Esophagus squamous epithelium (tissue), 5 donors: ENCODE results near the gene FCRL5. TPM values are rescaled to one million over a fixed set of nuclear protein-coding genes. Genes with fewer than 3 reads are reported as not detected.

Experiments
- DNase-seq: peaks from one replicate; lab custom pipeline; 2025; lab: John Stamatoyannopoulos, UW
- H3K27ac ChIP-seq, 4 donors: fragments of 200-600 bp; sonication (generic); one replicate each; pipeline ENCODE4 v1.5.1; 2016 to 2019; ENCODE audit warnings: mild to moderate bottlenecking in 1 of 4
- H3K27me3 ChIP-seq, 4 donors: fragments of 200-600 bp; sonication (generic); 1 replicate in 3 of 4; 2 replicates in 1 of 4; pipeline versions ENCODE4 v1.5.1 to v1.6.0; 2017 to 2021; ENCODE audit warnings: antibody characterized with exemption in 1 of 4
- H3K36me3 ChIP-seq, 3 donors: fragments of 200-600 bp; sonication (generic); one replicate each; pipeline ENCODE4 v1.5.1; 2016 to 2019
- H3K4me1 ChIP-seq, 3 donors: fragments of 200-600 bp; sonication (generic); one replicate each; pipeline ENCODE4 v1.5.1; 2017 to 2019
- H3K4me3 ChIP-seq, 4 donors: fragments of 200-600 bp; sonication (generic); 1 replicate in 3 of 4; 2 replicates in 1 of 4; pipeline ENCODE4 v1.5.1; 2016 to 2019; ENCODE audit warnings: mild to moderate bottlenecking in 2 of 4, moderate library complexity in 1 of 4
- H3K9me3 ChIP-seq, 3 donors: fragments of 200-600 bp; sonication (generic); one replicate each; pipeline ENCODE4 v1.5.1; 2016 to 2019
- CTCF ChIP-seq, 6 experiments: fragments of 450-650 bp in 4 of 6; fragments of 200-600 bp in 2 of 6; sonication (generic) in 2 of 6; IDR thresholded peaks; one replicate each; pipeline ENCODE4 v1.5.1; 2016 to 2019; ENCODE audit warnings: antibody characterized with exemption in 6 of 6, mild to moderate bottlenecking in 4 of 6, moderate library complexity in 4 of 6
- POLR2A ChIP-seq, 4 donors: fragments of 450-650 bp; IDR thresholded peaks; one replicate each; pipeline ENCODE4 v1.6.1; 2017; ENCODE audit warnings: antibody characterized with exemption in 4 of 4, mild to moderate bottlenecking in 4 of 4, moderate library complexity in 3 of 4
- WGBS, 2 donors: methylation state at CpG; one replicate each; pipeline ENCODE4 v1.1.5; 2018; 5-methylcytosine and 5-hydroxymethylcytosine counted together
- intact Hi-C: fragments of 100-400 bp; cut with DNase I; formaldehyde crosslinking; loops from one replicate; pipeline ENCODE4 v1.15.0; 2022
- total RNA-seq, 4 donors: library from RNA; depleted of rRNA; stranded (reverse); fragments of >200 nt; gene quantifications; one replicate each; pipeline ENCODE4 v1.1.0, GENCODE V29; 2016
- donor health status: DM: yes; HTN: yes; CAD: no.

The FCRL5 gene
- total RNA-seq, 4 donors from 2014 or later: 0.08 to 1.6 (median 0.23) TPM

- no peak for DNase-seq
- TF ChIP-seq POLR2A (IDR thresholded peaks at IDR 0.05) (no peak), CTCF (IDR thresholded peaks at IDR 0.05) (no peak)
- Histone ChIP-seq H3K27me3 (no peaks in the 10 kb centered on the region), H3K27ac (no peak overlapping the region), H3K9me3 (peaks cover 0 to 7% (median 0%) of the 10 kb centered on the region in 3 donors), H3K36me3 (no peaks in the 10 kb centered on the region), H3K4me3 (no peak overlapping the region), H3K4me1 (no peaks in the 10 kb centered on the region)
- WGBS, 2 donors: 82 to 92% methylated on average over 2 of the region's 2 CpGs
- intact Hi-C loops: no loop called here
Observed at GRCh38 chr1:157483635-157484034, 68.7 kb downstream of the FCRL5 start.

DNA sequence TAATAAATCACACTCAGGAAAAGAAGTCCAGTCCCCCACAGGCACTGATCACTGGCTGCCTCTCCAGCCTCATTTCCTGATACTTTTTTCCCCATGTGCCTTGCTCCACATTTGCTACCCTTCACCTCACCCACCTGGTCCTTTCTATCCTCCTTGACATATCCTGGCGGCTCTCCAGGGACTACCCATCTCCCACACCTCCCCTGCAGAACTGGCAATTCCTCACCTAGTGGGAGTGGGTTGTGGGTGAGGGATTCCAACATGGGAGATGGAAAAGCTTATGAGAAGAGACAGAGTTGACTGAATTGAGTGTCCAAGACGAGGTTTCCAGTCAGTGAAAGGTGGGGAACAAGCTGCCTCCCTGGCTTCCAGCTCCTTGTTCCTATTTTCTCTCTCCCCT is 69.6 kb downstream of the FCRL5 start:
- 28 to 62% methylated on average over 2 of the region's 2 CpGs for WGBS, 2 donors
- no peak overlapping the region for H3K4me3 ChIP-seq
- H3K27ac ChIP-seq: no peak overlapping the region
- TF ChIP-seq CTCF (IDR thresholded peaks at IDR 0.05) (no peak), POLR2A (IDR thresholded peaks at IDR 0.05) (no peak)
- no peaks in the 10 kb centered on the region for H3K4me1 ChIP-seq
- peaks cover 0 to 7% (median 0%) of the 10 kb centered on the region in 3 donors for H3K9me3 ChIP-seq
- no peak for DNase-seq
- no peaks in the 10 kb centered on the region for H3K27me3 ChIP-seq
- H3K36me3 ChIP-seq: no peaks in the 10 kb centered on the region
- intact Hi-C loops: no loop called here

GRCh38 chr1:157482174-157482573 is 70.1 kb downstream of the FCRL5 start:
- no peaks in the 10 kb centered on the region for H3K4me1 ChIP-seq
- H3K27me3 ChIP-seq: no peaks in the 10 kb centered on the region
- H3K9me3 ChIP-seq: peaks cover 0 to 7% (median 0%) of the 10 kb centered on the region in 3 donors
- TF ChIP-seq POLR2A (IDR thresholded peaks at IDR 0.05) (no peak), CTCF (IDR thresholded peaks at IDR 0.05) (no peak)
- intact Hi-C loops: no loop called here
- no peak overlapping the region for H3K27ac ChIP-seq
- no peaks in the 10 kb centered on the region for H3K36me3 ChIP-seq
- DNase-seq: no peak
- H3K4me3 ChIP-seq: no peak overlapping the region

DNA sequence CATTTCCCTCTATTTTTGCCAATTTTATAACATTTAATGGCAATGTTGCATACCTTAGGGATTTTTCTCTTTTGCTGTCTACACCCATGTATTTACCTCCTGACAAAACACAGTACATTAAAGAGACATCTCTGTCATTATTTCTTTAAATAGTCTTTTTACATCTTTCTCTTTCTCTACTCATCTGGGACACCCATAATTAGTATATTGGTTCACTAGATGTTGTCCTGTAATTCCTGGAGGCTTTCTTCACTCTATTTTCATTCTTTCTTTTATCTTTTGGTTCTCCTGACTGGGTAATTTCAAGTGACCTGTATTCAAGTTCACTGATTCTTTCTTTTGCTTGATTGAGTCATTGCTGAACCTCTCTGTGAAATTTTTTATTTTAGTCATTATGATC is 74.3 kb downstream of the FCRL5 start:
- Histone ChIP-seq H3K27ac (no peak overlapping the region), H3K9me3 (peaks cover 0 to 15% (median 0%) of the 10 kb centered on the region in 3 donors), H3K4me1 (no peaks in the 10 kb centered on the region), H3K4me3 (no peak overlapping the region), H3K36me3 (no peaks in the 10 kb centered on the region), H3K27me3 (no peaks in the 10 kb centered on the region)
- no peak for TF ChIP-seq POLR2A (IDR thresholded peaks at IDR 0.05)
- TF ChIP-seq CTCF (IDR thresholded peaks at IDR 0.05): no peak
- intact Hi-C loops: no loop called here
- DNase-seq: no peak

DNA sequence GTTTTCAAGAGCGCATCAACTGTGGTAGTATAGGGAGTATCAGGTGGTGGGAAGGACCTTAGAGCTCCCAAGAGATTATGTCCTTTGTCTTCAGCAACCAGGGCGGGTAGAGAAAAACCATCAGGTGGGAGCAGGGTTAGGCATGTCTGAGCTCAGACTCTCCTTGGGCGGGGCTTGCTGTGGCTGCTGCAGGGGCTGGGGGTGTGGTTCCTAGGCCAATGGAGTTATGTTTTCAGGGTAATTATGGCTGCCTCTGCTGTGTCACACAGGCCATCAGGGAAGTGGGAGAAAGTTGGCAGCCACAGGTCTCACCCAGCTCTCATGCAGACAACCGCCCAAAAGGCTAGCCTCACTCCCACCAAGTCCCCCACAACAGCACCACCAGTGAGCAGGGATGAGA is 74.9 kb downstream of the FCRL5 start:
- Histone ChIP-seq H3K4me3 (no peak overlapping the region), H3K9me3 (peaks cover 0 to 15% (median 0%) of the 10 kb centered on the region in 3 donors), H3K27ac (no peak overlapping the region), H3K4me1 (no peaks in the 10 kb centered on the region), H3K36me3 (no peaks in the 10 kb centered on the region), H3K27me3 (no peaks in the 10 kb centered on the region)
- TF ChIP-seq CTCF (IDR thresholded peaks at IDR 0.05): no peak
- no peak for TF ChIP-seq POLR2A (IDR thresholded peaks at IDR 0.05)
- WGBS, 2 donors: 66 to 80% methylated on average over 2 to 4 of the region's 4 CpGs
- DNase-seq: no peak
- intact Hi-C loops: no loop called here
